K562 treated with DMSO at 1 percent for 24 hours (cell line): ENCODE results near the gene ITPR3. TPM values are rescaled to one million over a fixed set of nuclear protein-coding genes. Genes with fewer than 3 reads are reported as not detected.

ENCODE experiments used
- total RNA-seq: library from RNA; unstranded; fragments of 300-600 nt; gene quantifications from 2 replicates; pipeline ENCODE4 v1.2.3, GENCODE V29; 2022; ENCODE audit warnings: low read depth; ENCODE audit not compliant: insufficient read depth

The ITPR3 gene
- 17.1 and 18.9 TPM in 2 replicates for total RNA-seq

GRCh38 chr6:33620856-33621710 is at the start of gene ITPR3:
TSS of gene ITPR3 (plus strand) at chr6:33621322. CDS start at chr6:33621603, 281 bp downstream.

GRCh38 chr6:33579828-33580714 is 41.1 kb upstream of the ITPR3 start, which contains the start of gene BAK1:
TSS of gene BAK1 (minus strand) at chr6:33580276. CDS start at chr6:33577604, 2,672 bp downstream.

GRCh38 chr6:33711140-33712129 is 90.3 kb downstream of the ITPR3 start, which contains the start of gene UQCC2:
TSS of gene UQCC2 (minus strand) at chr6:33711700. CDS start at chr6:33711686, 14 bp downstream.

Other genes with a start within 250 kb of the ITPR3 start
- gene KIFC1, start 229.5 kb upstream of the ITPR3 start, total RNA-seq: 124 and 134 TPM in 2 replicates
- 78.1 and 78.5 TPM in 2 replicates for gene PHF1, start 210.3 kb upstream of the ITPR3 start, total RNA-seq
- gene CUTA, start 203.2 kb upstream of the ITPR3 start, total RNA-seq: 408 and 423 TPM in 2 replicates
- 8.1 and 8.4 TPM in 2 replicates for gene SYNGAP1, start 201.3 kb upstream of the ITPR3 start, total RNA-seq
- 11.0 and 13.7 TPM in 2 replicates for gene ZBTB9, start 166.7 kb upstream of the ITPR3 start, total RNA-seq
- gene BAK1, start 41.0 kb upstream of the ITPR3 start, total RNA-seq: 33.3 and 36.6 TPM in 2 replicates
- gene UQCC2, start 90.4 kb downstream of the ITPR3 start, total RNA-seq: 64.5 and 93.6 TPM in 2 replicates
- not detected in 2 replicates for gene IP6K3, start 125.6 kb downstream of the ITPR3 start, total RNA-seq
- gene LEMD2, start 167.8 kb downstream of the ITPR3 start, total RNA-seq: 68.6 and 71.9 TPM in 2 replicates
- not detected in 2 replicates for gene MLN, start 182.7 kb downstream of the ITPR3 start, total RNA-seq